Left ventricle myocardium inferior (tissue), 1 donor: ENCODE results near the gene HYKK. TPM values are rescaled to one million over a fixed set of nuclear protein-coding genes. Genes with fewer than 3 reads are reported as not detected.
A peak's percentile ranks its signal among the peaks of the same experiment; 100 is the strongest.
"Not testable (repeated sequence)": the region's sequence is repeated elsewhere in the genome, so short reads cannot be mapped to it uniquely, and the experiment has no call there.

Experiments used
- DNase-seq: peaks from one replicate; pipeline ENCODE4 v3.0.0-alpha.2; 2020
- H3K27ac ChIP-seq: fragments of 200-600 bp; replicated peaks from 2 replicates; pipeline ENCODE4 v1.8.0; 2021
- H3K27me3 ChIP-seq: fragments of 200-600 bp; 2 replicates; pipeline ENCODE4 v1.8.0; 2021; ENCODE audit warnings: low read depth
- H3K36me3 ChIP-seq: fragments of 200-600 bp; 2 replicates; pipeline ENCODE4 v1.8.0; 2021
- H3K4me1 ChIP-seq: fragments of 200-600 bp; 2 replicates; pipeline ENCODE4 v1.8.0; 2021
- H3K4me3 ChIP-seq: fragments of 200-600 bp; 2 replicates; pipeline ENCODE4 v1.8.0; 2021; ENCODE audit warnings: mild to moderate bottlenecking, moderate library complexity
- H3K9me3 ChIP-seq: fragments of 200-600 bp; replicated peaks from 2 replicates; pipeline ENCODE4 v1.8.0; 2021
- intact Hi-C: fragments of 100-400 bp; cut with micrococcal nuclease; formaldehyde crosslinking; loops from one replicate; pipeline ENCODE4 v1.11.0; 2022
- total RNA-seq: library from RNA; stranded (reverse); fragmentation: NEBNext Ultra II Directional; extraction: Animal tissue kit (Norgen Biotek cat#: 25700); gene quantifications from one replicate; pipeline ENCODE4 v1.2.1, GENCODE V29; 2021
- TF ChIP-seq, protein P1 (sequence below): fragments of 200-600 bp; IDR thresholded peaks from 2 replicates; pipeline ENCODE4 v1.8.0; 2021; ENCODE audit warnings: antibody characterized with exemption, mild to moderate bottlenecking, borderline replicate concordance
- donor health status: DM: no; HTN: yes; CAD: no; lungs with severe emphysema.

HYKK gene
- total RNA-seq, 1 donor from 2014 or later = 6.9 TPM

DNA sequence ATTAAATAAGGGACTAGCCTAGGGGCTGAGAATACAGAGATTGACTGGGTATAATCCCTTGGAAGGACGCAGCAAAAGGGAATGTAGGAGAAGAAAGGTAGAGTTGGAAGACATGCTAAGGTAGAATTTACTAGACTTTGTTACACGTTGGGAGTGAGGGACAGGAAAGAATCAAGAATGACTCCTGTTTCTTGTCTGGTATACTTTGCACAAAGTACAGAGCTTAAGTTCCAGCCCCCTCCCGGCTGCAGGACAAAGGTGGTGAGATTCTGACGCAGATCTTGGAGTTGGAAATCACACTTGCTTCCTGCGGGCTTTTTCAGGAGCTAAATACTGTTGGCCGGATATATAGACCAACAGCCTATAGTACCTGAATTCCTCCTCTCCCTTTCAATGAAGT lies 895 bp downstream of the HYKK start:
- no peak overlapping the region for H3K27ac ChIP-seq
- H3K4me1 ChIP-seq = peaks cover 17% of the 10 kb centered on the region
- H3K27me3 ChIP-seq = no peaks in the 10 kb centered on the region
- TF ChIP-seq, protein P1, sequence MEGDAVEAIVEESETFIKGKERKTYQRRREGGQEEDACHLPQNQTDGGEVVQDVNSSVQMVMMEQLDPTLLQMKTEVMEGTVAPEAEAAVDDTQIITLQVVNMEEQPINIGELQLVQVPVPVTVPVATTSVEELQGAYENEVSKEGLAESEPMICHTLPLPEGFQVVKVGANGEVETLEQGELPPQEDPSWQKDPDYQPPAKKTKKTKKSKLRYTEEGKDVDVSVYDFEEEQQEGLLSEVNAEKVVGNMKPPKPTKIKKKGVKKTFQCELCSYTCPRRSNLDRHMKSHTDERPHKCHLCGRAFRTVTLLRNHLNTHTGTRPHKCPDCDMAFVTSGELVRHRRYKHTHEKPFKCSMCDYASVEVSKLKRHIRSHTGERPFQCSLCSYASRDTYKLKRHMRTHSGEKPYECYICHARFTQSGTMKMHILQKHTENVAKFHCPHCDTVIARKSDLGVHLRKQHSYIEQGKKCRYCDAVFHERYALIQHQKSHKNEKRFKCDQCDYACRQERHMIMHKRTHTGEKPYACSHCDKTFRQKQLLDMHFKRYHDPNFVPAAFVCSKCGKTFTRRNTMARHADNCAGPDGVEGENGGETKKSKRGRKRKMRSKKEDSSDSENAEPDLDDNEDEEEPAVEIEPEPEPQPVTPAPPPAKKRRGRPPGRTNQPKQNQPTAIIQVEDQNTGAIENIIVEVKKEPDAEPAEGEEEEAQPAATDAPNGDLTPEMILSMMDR = no peak
- intact Hi-C loops = no loop called here
- peak overlapping the region; percentile 97 for H3K4me3 ChIP-seq
- no peaks in the 10 kb centered on the region for H3K36me3 ChIP-seq
- no peak for DNase-seq
- H3K9me3 ChIP-seq = no peaks in the 10 kb centered on the region

DNA sequence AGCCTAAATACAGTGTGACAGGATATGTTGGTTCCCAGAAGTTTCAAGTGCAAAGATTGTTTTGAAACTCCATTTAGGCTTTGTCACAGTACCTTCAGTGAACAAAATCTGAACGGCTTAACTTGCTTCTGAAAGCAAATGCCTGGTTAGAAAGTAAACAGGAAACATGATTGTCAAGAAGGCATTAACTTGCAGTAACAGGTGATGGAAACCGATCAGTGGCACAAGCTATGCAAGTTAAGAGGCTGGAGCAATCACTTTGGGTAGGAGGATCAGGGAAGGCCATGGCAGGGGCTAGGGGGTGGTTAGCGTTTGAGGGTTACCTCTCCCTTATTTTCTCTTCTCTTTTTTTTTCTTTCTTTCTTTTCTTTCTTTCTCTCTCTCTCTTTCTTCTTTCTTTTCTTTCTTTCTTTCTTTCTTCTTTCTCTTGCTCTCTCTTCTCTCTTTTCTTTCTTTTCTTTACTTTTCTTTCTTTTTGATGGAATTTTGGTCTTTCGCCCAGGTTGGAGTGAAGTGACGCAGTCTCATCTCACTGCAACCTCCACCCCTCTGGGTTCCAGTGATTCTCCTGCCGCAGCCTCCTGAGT lies 2.4 kb downstream of the HYKK start:
- no peak overlapping the region for H3K27ac ChIP-seq
- peaks cover under 1% of the 10 kb centered on the region for H3K36me3 ChIP-seq
- H3K9me3 ChIP-seq = no peaks in the 10 kb centered on the region
- intact Hi-C loops = no loop called here
- TF ChIP-seq, protein P1 = no peak
- H3K4me1 ChIP-seq = peaks cover 17% of the 10 kb centered on the region
- no peak overlapping the region for H3K4me3 ChIP-seq
- no peaks in the 10 kb centered on the region for H3K27me3 ChIP-seq
- no peak for DNase-seq

DNA sequence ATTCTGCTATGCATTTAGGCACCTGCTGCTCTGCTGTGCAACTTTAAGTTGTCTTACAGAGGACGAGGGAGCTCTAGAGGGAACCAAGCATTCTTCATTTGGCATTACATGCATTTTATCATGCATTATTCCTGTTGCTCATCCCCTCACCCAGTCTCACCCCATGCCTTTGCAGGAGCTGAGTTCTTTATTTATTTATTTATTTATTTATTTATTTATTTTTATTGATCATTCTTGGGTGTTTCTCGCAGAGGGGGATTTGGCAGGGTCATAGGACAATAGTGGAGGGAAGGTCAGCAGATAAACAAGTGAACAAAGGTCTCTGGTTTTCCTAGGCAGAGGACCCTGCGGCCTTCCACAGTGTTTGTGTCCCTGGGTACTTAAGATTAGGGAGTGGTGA lies 12.7 kb downstream of the HYKK start:
- H3K4me3 ChIP-seq, H3K4me1 ChIP-seq, intact Hi-C loops, H3K27ac ChIP-seq, DNase-seq, H3K27me3 ChIP-seq, H3K9me3 ChIP-seq: not testable (repeated sequence)
- peaks cover 28% of the 10 kb centered on the region for H3K36me3 ChIP-seq

DNA sequence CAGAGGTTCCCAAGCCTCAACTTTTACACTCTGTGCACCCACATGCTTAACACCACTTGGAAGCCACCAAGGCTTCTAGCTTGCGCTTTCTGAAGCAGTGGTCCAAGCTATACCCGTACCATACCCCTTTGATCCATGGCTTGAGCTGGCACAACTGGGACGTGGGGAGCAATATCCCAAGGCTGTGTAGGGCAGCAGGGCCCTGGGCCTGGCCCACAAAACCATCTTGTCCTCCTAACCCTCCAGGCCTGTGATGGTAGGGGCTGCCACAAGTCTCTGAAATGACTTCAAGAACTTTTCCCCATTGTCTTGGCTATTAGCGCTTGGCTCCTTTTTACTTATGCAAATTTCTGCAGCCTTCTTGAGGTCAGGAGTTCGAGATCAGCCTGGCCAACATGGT lies 16.9 kb downstream of the HYKK start:
- no peaks in the 10 kb centered on the region for H3K27me3 ChIP-seq
- TF ChIP-seq, protein P1 = no peak
- no peak for DNase-seq

DNA sequence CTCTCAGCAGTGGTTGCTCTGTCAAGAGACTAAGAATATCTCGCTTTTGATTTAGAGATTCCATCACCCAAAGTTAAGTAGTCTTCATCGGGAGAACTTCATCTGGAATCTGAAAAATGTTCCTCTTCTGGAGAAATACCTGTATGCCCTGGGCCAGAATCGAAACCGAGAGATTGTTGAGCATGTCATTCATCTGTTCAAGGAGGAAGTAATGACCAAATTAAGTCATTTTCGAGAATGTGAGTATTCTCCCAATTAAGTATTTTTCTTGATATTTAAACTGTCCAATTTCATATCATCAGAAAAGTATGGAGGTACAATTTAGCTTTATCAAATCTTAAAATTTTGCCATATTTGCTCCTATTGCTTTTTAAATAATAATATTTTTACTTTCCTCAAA lies 19.9 kb downstream of the HYKK start:
- TF ChIP-seq, protein P1 = no peak
- no peak for DNase-seq
- Histone ChIP-seq H3K9me3 (no peaks in the 10 kb centered on the region), H3K4me3 (no peak overlapping the region), H3K27me3 (no peaks in the 10 kb centered on the region), H3K27ac (no peak overlapping the region), H3K36me3 (peaks cover 2% of the 10 kb centered on the region), H3K4me1 (no peaks in the 10 kb centered on the region)
- intact Hi-C loops = no loop called here

More for the DNA sequence above, 16.9 kb downstream of the HYKK start:
- Histone ChIP-seq H3K4me1 (no peaks in the 10 kb centered on the region), H3K4me3 (no peak overlapping the region), H3K27ac (no peak overlapping the region), H3K9me3 (no peaks in the 10 kb centered on the region), H3K36me3 (peaks cover 8% of the 10 kb centered on the region)
- intact Hi-C loops = no loop called here

DNA sequence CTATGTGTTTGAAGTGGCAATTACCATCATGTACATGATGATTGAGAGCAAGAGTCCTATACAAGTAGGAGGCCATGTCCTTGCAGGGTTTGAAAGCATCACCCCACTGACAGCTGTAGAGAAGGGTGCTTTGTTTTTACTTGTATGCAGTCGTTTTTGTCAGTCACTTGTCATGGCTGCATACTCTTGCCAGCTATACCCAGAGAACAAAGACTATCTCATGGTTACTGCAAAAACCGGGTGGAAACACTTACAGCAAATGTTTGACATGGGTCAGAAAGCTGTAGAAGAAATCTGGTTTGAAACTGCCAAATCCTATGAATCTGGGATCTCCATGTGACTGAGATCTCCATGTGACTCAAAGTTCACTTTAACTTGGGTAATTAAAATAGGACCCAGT lies 26.0 kb downstream of the HYKK start:
- TF ChIP-seq, protein P1 = no peak
- no peaks in the 10 kb centered on the region for H3K27me3 ChIP-seq
- intact Hi-C loops = no loop called here
- H3K4me3 ChIP-seq = no peak overlapping the region
- DNase-seq = no peak
- H3K4me1 ChIP-seq = peaks cover 6% of the 10 kb centered on the region
- no peaks in the 10 kb centered on the region for H3K36me3 ChIP-seq
- no peaks in the 10 kb centered on the region for H3K9me3 ChIP-seq
- H3K27ac ChIP-seq = no peak overlapping the region
